Spleen (tissue), 11 donors: Measurements from ENCODE around the gene CATSPERD. TPM values are rescaled to one million over a fixed set of nuclear protein-coding genes. Genes with fewer than 3 reads are reported as not detected.

Experiments
- DNase-seq: peaks from one replicate; pipeline ENCODE4 v3.0.0-alpha.2; 2020
- H3K27ac ChIP-seq, 8 donors: fragments of 200-600 bp; sonication (generic) in 7 of 8; 1 replicate in 4 of 8; 2 replicates in 4 of 8; pipeline versions ENCODE4 v1.5.0 to v1.8.0; 2016 to 2021; ENCODE audit warnings: inconsistent platforms in 4 of 8, mild to moderate bottlenecking in 4 of 8, moderate library complexity in 1 of 8
- H3K27me3 ChIP-seq, 7 donors: fragments of 200-600 bp; sonication (generic) in 6 of 7; replicated peaks in 1 of 7; 1 replicate in 4 of 7; 2 replicates in 3 of 7; pipeline versions ENCODE4 v1.5.0 to v1.8.0; 2016 to 2021; ENCODE audit warnings: inconsistent platforms in 3 of 7, mild to moderate bottlenecking in 1 of 7
- H3K36me3 ChIP-seq, 6 donors: fragments of 200-600 bp; sonication (generic) in 5 of 6; 1 replicate in 4 of 6; 2 replicates in 2 of 6; pipeline versions ENCODE4 v1.5.0 to v1.8.0; 2016 to 2021; ENCODE audit warnings: inconsistent platforms in 2 of 6
- H3K4me1 ChIP-seq, 6 donors: fragments of 200-600 bp; sonication (generic) in 5 of 6; 1 replicate in 3 of 6; 2 replicates in 3 of 6; pipeline versions ENCODE4 v1.5.0 to v1.8.0; 2016 to 2021; ENCODE audit warnings: inconsistent platforms in 3 of 6
- H3K4me3 ChIP-seq, 8 donors: fragments of 200-600 bp; sonication (generic) in 7 of 8; 1 replicate in 4 of 8; 2 replicates in 4 of 8; pipeline versions ENCODE4 v1.5.0 to v1.8.0; 2016 to 2021; ENCODE audit warnings: inconsistent platforms in 4 of 8, mild to moderate bottlenecking in 4 of 8, moderate library complexity in 2 of 8
- H3K9me3 ChIP-seq, 8 donors: fragments of 200-600 bp; sonication (generic) in 7 of 8; 1 replicate in 4 of 8; 2 replicates in 4 of 8; pipeline versions ENCODE4 v1.5.0 to v1.8.0; 2016 to 2021; ENCODE audit warnings: inconsistent platforms in 4 of 8
- CTCF ChIP-seq, 11 experiments: fragments of 200-600 bp in 7 of 11; fragments of 450-650 bp in 4 of 11; sonication (generic) in 4 of 11; IDR thresholded peaks in 8 of 11; conservative IDR thresholded peaks in 3 of 11; 1 replicate in 7 of 11; 2 replicates in 4 of 11; pipeline versions ENCODE4 v1.4.0 to v1.8.0; 2016 to 2021; ENCODE audit warnings: antibody characterized with exemption in 11 of 11, inconsistent platforms in 4 of 11, mild to moderate bottlenecking in 1 of 11
- POLR2A ChIP-seq, 3 donors: fragments of 450-650 bp; IDR thresholded peaks; one replicate each; pipeline ENCODE4 v1.5.1; 2017; ENCODE audit warnings: antibody characterized with exemption in 3 of 3, mild to moderate bottlenecking in 1 of 3
- POLR2AphosphoS5 ChIP-seq, 3 donors: sonication (generic); formaldehyde crosslinking; IDR thresholded peaks; one replicate each; pipeline ENCODE4 v1.5.1; 2017; ENCODE audit warnings: antibody characterized with exemption in 3 of 3
- WGBS, 5 donors: extraction: QIAGEN DNeasy Blood & Tissue Kit in 3 of 5; methylation state at CpG; one replicate each; pipeline versions ENCODE4 v1.1.5 to v1.1.7; 2013 to 2018; 5-methylcytosine and 5-hydroxymethylcytosine counted together
- intact Hi-C: fragments of 100-400 bp; cut with DNase I; formaldehyde crosslinking; loops from one replicate; pipeline ENCODE4 v1.15.0; 2023; ENCODE audit warnings: low total_unique reads
- polyA plus RNA-seq, 3 donors: library from polyadenylated mRNA; stranded (reverse); fragments of 200-250 nt; gene quantifications; one replicate each; pipeline ENCODE4 v1.2.1, GENCODE V29; 2013
- total RNA-seq, 7 donors: library from RNA; depleted of rRNA in 3 of 7; stranded (reverse); fragments of >200 nt in 3 of 7; fragmentation: NEBNext Ultra II Directional in 4 of 7; extraction: Animal tissue kit (Norgen Biotek cat#: 25700) in 4 of 7; gene quantifications; one replicate each; pipeline versions ENCODE4 v1.1.0 to v1.2.1, GENCODE V29; 2016 to 2021
- donor health status: healthy with polysubstance abuse.
- donor health status: DM: no; HTN: no; CAD: no; lungs with moderate emphysema.
- donor health status: DM: no; HTN: no; CAD: no.
- donor health status: Bipolar disorder and iron deficiency.
- donor health status: healthy.
- donor health status: DM: no; HTN: no; CAD: no.
- donor health status: DM: yes; HTN: yes; CAD: no.

Gene CATSPERD
- total and polyA plus RNA-seq, 10 donors = not detected

GRCh38 chr19:5825178-5825577 lies 104.7 kb downstream of the CATSPERD start:
- Histone ChIP-seq H3K4me3 (no peak overlapping the region), H3K9me3 (peaks cover 0 to 4% (median 0%) of the 10 kb centered on the region in 8 donors), H3K27me3 (peaks cover 0 to 38% (median 21%) of the 10 kb centered on the region in 7 donors), H3K36me3 (no peaks in the 10 kb centered on the region), H3K27ac (no peak overlapping the region), H3K4me1 (peaks cover 4 to 32% (median 25%) of the 10 kb centered on the region in 6 donors)
- intact Hi-C loops = no loop called here
- TF ChIP-seq POLR2AphosphoS5 (IDR thresholded peaks at IDR 0.05) (no peak), POLR2A (IDR thresholded peaks at IDR 0.05) (no peak)
- whole genome bisulfite sequencing, 5 donors = 88 to 94% (median 90%) methylated on average over 21 of the region's 21 CpGs
- no peak for DNase-seq

GRCh38 chr19:5826531-5827341 lies 106.3 kb downstream of the CATSPERD start:
- peaks cover 0 to 50% (median 21%) of the 10 kb centered on the region in 7 donors for H3K27me3 ChIP-seq
- H3K27ac ChIP-seq = peak overlapping the region in 3 of 8 donors; percentile 5 to 85 (median 79)
- no peaks in the 10 kb centered on the region for H3K36me3 ChIP-seq
- WGBS, 5 donors = 14 to 21% (median 18%) methylated on average over 22 to 24 of the region's 24 CpGs
- intact Hi-C loops = no loop called here
- H3K4me3 ChIP-seq = peak overlapping the region in 2 of 8 donors; percentile 45 to 73
- H3K4me1 ChIP-seq = peaks cover 4 to 32% (median 25%) of the 10 kb centered on the region in 6 donors
- TF ChIP-seq CTCF (IDR thresholded peaks at IDR 0.05 in 8 of 11, conservative IDR thresholded peaks at IDR 0.05 in 3 of 11) (no peak), POLR2AphosphoS5 (IDR thresholded peaks at IDR 0.05) (peak in 1 of 3 donors; percentile 30)
- peak; percentile 77 for DNase-seq
- H3K9me3 ChIP-seq = peaks cover 0 to 4% (median 0%) of the 10 kb centered on the region in 8 donors

GRCh38 chr19:5827342-5827890 lies 107.0 kb downstream of the CATSPERD start:
- Histone ChIP-seq H3K27ac (peak overlapping the region in 6 of 8 donors; percentile 69 to 85 (median 78)), H3K9me3 (peaks cover 0 to 4% (median 0%) of the 10 kb centered on the region in 8 donors), H3K4me1 (peaks cover 4 to 32% (median 25%) of the 10 kb centered on the region in 6 donors), H3K4me3 (peak overlapping the region in 7 of 8 donors; percentile 43 to 73 (median 51)), H3K27me3 (peaks cover 0 to 47% (median 21%) of the 10 kb centered on the region in 7 donors), H3K36me3 (no peaks in the 10 kb centered on the region)
- 17 to 31% (median 21%) methylated on average over 25 to 37 of the region's 37 CpGs for WGBS, 5 donors
- DNase-seq = no peak
- TF ChIP-seq POLR2AphosphoS5 (IDR thresholded peaks at IDR 0.05) = no peak
- TF ChIP-seq CTCF (IDR thresholded peaks at IDR 0.05 in 8 of 11, conservative IDR thresholded peaks at IDR 0.05 in 3 of 11) = no peak
- TF ChIP-seq POLR2A (IDR thresholded peaks at IDR 0.05) = no peak
- intact Hi-C loops = no loop called here

GRCh38 chr19:5827891-5828660 lies 107.6 kb downstream of the CATSPERD start:
- Histone ChIP-seq H3K27ac (peak overlapping the region; percentile 36 to 85 (median 78)), H3K9me3 (peaks cover 0 to 4% (median 0%) of the 10 kb centered on the region in 8 donors), H3K4me3 (peak overlapping the region; percentile 27 to 73 (median 50)), H3K27me3 (peaks cover 0 to 44% (median 21%) of the 10 kb centered on the region in 7 donors), H3K36me3 (no peaks in the 10 kb centered on the region), H3K4me1 (peaks cover 4 to 32% (median 25%) of the 10 kb centered on the region in 6 donors)
- TF ChIP-seq POLR2A (IDR thresholded peaks at IDR 0.05) (peak in 1 of 3 donors; percentile 26), POLR2AphosphoS5 (IDR thresholded peaks at IDR 0.05) (peak; percentile 87 to 92 (median 90)), CTCF (IDR thresholded peaks at IDR 0.05 in 8 of 11, conservative IDR thresholded peaks at IDR 0.05 in 3 of 11) (no peak)
- WGBS, 5 donors = 0 to 1% (median 1%) methylated on average over 54 to 91 of the region's 91 CpGs
- intact Hi-C loops = no loop called here
- peak; percentile 95 for DNase-seq
